CD4-positive, alpha-beta T cell treated with Interleukin-1 beta for 1 hour (primary cell): ENCODE data around the gene TASP1.
"Not testable (repeated sequence)": the region's sequence is repeated elsewhere in the genome, so short reads cannot be mapped to it uniquely, and the experiment has no call there.

Experiments
- DNase-seq, 2 donors: peaks; one replicate each; pipeline ENCODE4 v3.0.0-alpha.2; 2020 to 2022

Gene TASP1, protein sequence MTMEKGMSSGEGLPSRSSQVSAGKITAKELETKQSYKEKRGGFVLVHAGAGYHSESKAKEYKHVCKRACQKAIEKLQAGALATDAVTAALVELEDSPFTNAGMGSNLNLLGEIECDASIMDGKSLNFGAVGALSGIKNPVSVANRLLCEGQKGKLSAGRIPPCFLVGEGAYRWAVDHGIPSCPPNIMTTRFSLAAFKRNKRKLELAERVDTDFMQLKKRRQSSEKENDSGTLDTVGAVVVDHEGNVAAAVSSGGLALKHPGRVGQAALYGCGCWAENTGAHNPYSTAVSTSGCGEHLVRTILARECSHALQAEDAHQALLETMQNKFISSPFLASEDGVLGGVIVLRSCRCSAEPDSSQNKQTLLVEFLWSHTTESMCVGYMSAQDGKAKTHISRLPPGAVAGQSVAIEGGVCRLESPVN

GRCh38 chr20:13638496-13639149 is at the start of gene TASP1:
Gene TASP1 (minus strand): TSS chr20:13638932. CDS start chr20:13630078, 8,854 bp downstream.
- peak; percentile 98 for DNase-seq

DNA sequence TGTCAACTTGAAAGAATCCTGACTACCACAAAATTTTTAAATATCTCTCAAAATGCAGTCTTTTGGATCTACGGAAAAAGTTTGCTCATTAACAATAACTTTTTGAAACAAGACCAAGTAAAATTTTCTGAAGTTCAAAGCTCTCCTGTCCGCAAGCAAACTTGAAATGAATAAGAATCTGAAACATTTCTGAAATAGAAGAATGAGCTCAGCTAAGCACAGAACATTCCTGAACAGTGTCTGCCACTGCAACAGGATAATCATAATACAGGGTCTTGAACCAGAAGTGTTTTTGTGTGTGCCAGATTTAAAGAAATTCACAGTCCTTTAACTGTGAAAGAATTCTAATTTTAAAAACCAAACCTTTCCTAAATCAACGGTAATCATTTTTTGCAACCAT is 49.1 kb upstream of the TASP1 start:
- DNase-seq = no peak

- DNase-seq = no peak
Observed at GRCh38 chr20:13685623-13686022, 46.9 kb upstream of the TASP1 start.

- DNase-seq = peak in 1 of 2 donors; percentile 2
Observed at GRCh38 chr20:13684566-13685222, 46.0 kb upstream of the TASP1 start.

DNA sequence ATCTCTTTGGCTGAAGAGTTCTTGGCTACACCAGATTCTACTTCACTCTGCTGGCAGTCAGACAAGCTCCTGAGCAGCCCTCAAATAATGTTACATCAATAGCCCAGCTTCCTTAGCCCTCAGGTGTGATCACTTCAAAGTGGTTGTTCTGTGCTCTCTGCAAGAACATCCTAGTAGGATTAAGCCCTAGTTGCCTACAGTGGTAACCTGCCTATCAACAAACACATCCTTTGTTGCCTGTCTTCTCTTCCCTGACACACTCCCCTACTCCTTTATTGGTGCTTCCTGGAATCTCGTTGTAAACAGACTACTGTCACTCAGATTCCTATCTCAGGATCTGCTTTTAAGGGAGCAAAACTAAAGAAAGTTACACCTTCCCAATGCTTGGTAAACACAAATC is 45.1 kb upstream of the TASP1 start:
- no peak for DNase-seq

DNA sequence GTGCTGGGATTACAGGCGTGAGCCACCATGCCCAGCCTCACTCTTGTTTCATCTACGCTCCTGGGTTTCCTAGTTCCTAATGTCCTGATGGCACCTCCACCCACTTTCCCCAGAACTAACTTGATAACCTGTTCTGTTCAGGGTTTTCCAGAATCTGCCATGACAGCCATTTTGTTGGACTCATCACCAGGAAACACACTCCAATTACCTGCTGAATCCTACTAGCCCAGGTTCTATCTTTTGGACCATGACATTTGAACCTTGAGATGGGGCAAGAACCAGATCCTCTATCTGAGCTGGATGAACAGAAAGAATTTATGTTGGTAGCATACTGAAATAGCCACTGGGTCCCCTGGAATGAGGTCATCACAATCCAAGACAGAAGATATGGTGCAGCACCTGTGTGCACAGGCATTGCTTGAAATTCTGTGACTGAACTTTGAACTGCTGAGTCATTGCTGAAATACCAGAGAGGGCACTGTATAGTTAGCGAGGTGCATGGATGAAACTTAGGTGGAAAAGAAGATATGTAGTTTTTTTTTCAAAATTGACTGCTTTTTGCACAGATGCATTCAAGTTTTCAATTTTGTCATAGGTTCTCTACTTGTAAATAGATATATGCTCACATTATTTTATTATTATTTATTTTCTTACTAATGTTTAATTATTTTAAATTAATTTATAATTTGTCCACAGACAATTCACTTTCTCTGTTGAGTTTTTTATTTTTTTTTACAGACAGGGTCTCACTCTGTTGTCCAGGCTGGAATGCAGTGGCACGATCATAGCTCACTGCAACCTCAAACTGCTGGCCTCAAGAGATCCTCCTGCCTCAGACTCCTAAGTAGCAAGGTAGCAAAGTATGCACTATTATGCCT is 42.8 kb upstream of the TASP1 start:
- DNase-seq = no peak

GRCh38 chr20:13678944-13679343 is 40.2 kb upstream of the TASP1 start:
- no peak for DNase-seq

DNA sequence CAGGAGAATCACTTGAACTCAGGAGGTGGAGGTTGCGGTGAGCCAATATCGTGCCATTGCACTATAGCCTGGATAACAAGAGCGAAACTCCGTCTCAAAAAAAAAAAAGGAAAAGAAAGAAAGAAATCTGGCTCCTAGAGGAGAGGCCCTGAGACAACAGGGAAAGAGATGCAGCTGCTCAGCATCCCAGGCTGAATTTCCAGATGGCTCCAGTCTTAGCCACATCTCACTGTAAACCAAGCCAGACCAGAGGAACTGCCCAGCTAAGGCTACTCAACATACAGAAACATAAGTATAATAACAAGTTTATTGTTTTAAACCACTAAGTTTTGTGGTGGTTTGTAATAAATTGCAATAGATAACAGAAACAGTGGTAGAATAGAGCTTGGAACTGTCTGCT is 38.5 kb upstream of the TASP1 start:
- DNase-seq = no peak

DNA sequence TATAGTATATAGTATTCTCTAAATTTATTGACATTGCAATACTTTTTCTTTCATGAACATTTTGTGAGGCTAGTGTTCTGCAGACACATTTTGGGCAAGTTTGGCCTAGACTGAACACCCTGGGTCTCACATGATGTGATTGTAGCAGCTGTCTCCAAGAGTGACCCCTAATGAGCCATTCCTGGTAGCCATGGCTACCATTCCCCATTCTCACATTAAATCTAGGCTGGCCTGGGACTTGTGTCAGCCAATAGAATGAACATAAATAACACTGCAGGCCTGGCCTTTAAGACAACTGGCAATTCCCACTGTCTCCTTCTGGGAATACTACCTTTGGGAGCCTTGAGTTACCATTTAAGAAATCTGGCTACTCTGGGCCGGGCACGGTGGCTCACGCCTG is 38.0 kb upstream of the TASP1 start:
- DNase-seq = no peak

GRCh38 chr20:13672690-13673089 is 34.0 kb upstream of the TASP1 start:
- DNase-seq = no peak

- DNase-seq = no peak
Observed at GRCh38 chr20:13671916-13672378, 33.2 kb upstream of the TASP1 start.

DNA sequence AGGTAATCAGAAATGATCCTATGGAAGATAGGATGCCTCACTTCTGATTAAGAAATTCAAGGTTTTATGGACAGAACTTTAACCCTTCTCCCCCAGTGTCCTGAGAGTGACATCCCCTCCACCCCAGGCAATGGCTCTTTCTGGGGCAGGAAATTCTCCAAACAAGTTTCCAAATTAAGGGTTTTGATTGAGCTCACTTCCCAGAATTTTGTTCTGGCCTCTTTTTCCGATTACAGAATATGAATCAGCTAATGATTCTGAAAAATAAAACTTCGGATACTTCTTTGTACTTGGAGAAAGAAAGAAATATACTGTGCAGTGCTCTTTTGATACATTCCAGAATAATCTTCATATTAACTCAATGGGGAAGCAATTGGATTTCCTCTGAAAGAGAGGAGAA is 32.8 kb upstream of the TASP1 start:
- DNase-seq = no peak

- DNase-seq = no peak
Observed at GRCh38 chr20:13670160-13670559, 31.4 kb upstream of the TASP1 start.

- DNase-seq = no peak
Observed at GRCh38 chr20:13665709-13666395, 27.1 kb upstream of the TASP1 start.

DNA sequence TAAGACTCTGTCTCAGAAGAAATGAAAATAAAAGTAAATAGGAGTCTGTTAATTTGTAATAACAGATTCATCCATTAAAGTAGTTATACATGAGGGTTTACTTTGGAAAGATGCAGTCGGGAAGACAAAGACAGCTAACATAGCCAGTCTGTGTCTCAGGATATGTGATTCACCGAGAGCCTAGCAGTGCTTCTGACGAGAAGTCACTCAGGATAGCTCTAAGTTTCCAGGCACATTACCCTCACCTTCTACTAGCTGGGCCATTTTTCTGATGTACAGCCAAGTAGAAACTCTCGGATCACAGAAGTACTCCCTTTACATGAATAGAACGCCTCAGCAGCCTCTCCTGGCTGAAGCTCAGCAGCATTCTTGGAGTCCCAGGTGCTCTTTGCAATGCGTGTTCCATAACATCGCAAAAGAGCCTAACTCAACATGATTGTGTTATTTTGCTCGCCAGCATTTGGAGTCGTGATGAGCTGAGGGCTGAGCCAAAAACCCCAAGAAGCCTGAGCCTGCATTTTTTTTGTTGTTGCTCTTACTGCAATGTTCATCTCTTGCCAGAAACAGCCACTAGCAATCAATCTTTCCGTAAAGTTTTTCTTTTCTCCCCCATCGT is 22.4 kb upstream of the TASP1 start:
- DNase-seq = no peak

- DNase-seq = peak in 1 of 2 donors; percentile 9
Observed at GRCh38 chr20:13659288-13659687, 20.6 kb upstream of the TASP1 start.

DNA sequence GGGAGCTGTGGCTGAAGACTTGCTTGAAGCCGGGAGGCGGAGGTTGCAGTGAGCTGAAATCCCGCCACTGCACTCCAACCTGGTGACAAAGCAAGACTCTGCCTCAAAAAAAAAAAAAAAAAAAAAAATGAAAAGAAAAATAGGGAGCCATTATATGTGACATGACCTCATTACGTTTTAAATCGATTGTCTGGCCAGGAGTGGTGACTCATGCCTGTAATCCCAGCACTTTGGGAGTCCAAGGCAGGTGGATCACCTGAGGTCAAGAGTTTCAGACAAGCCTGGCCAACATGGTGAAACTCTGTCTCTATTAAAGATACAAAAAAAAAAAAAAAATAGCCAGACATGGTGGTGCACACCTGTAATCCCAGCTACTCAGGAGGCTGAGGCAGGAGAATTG is 19.3 kb upstream of the TASP1 start:
- not testable (repeated sequence) for DNase-seq

DNA sequence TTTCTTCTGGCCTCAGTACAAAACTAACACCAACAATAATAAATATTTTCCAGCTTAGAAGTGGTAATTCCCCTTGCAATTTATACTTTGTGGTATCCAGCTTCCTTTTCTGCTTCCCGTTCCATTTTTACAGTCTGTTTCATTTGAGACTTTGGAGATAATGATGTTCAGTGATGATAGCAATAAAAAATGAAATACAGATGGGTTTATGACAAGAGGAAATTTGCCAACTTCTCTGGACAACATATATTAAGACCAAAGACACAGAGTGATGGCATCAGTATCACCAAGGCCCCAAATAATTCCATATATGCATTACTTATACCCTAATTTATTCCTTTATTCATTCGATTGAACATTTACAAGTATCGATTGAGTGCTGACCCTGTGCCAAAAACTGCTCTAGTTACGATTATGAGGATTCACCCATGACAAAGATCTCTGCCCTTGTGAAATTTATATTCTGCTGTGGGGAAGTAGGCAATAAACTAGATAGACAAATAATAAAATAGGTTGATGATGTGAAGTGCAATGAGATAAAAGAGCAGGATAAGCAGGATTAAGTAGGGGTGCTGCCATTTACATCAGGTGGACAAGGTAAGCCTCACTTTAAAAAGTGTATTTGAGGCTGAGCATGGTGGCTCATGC is 18.1 kb upstream of the TASP1 start:
- DNase-seq = no peak

GRCh38 chr20:13654463-13655023 is 15.8 kb upstream of the TASP1 start:
- no peak for DNase-seq

DNA sequence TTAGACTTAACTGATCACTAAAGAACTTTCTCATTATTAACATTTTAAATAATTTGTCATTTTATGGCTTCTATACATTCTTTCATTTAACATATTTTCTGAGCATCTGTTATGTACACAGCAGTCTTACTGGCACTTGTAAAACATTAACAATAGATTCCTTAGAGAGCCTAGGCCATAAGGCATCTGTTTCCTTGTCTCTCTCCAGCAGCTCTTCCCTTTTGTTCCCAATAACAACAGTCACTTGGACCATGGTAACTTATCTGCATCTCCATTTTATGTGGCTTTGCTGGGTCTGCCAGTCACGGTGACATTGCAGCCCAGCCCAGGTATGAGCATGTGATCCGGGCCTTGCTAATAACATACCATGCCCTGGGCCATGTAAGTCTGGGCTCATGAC is 11.7 kb upstream of the TASP1 start:
- DNase-seq = no peak
